Smooth muscle cell (in vitro differentiated cells): Measurements from ENCODE around the gene PPFIA3. TPM values are rescaled to one million over a fixed set of nuclear protein-coding genes. Genes with fewer than 3 reads are reported as not detected.

Source experiments
- DNase-seq: peaks from one replicate; lab custom pipeline; 2025; ENCODE audit not compliant: unreplicated experiment; lab: John Stamatoyannopoulos, UW
- H2AFZ ChIP-seq: fragments of 200-600 bp; sonication (generic); 2 replicates; pipeline ENCODE4 v1.6.0; 2016; ENCODE audit warnings: antibody characterized with exemption, low read depth, mild to moderate bottlenecking
- H3F3A ChIP-seq: fragments of 200-600 bp; sonication (generic); 2 replicates; pipeline ENCODE4 v1.6.0; 2017; ENCODE audit warnings: antibody characterized with exemption, low read depth
- H3K27ac ChIP-seq: fragments of 200-600 bp; sonication (generic); 2 replicates; pipeline ENCODE4 v1.5.1; 2016; ENCODE audit warnings: low read depth, mild to moderate bottlenecking
- H3K27me3 ChIP-seq: fragments of 200-600 bp; sonication (generic); 2 replicates; pipeline ENCODE4 v1.6.1; 2016; ENCODE audit warnings: low read depth, mild to moderate bottlenecking
- H3K36me3 ChIP-seq: fragments of 200-600 bp; sonication (generic); 2 replicates; pipeline ENCODE4 v1.5.1; 2016; ENCODE audit warnings: low read depth
- H3K4me1 ChIP-seq: fragments of 200-600 bp; sonication (generic); 2 replicates; pipeline ENCODE4 v1.5.1; 2016; ENCODE audit warnings: low read depth
- H3K4me2 ChIP-seq: fragments of 200-600 bp; sonication (generic); 2 replicates; pipeline ENCODE4 v1.6.0; 2016; ENCODE audit warnings: mild to moderate bottlenecking
- H3K4me3 ChIP-seq: fragments of 200-600 bp; sonication (generic); 2 replicates; pipeline ENCODE4 v1.5.1; 2016; ENCODE audit warnings: mild to moderate bottlenecking
- H3K79me2 ChIP-seq: fragments of 200-600 bp; sonication (generic); 2 replicates; pipeline ENCODE4 v1.6.0; 2016; ENCODE audit warnings: low read depth, mild to moderate bottlenecking
- H3K9ac ChIP-seq: fragments of 200-600 bp; sonication (generic); 2 replicates; pipeline ENCODE4 v1.6.0; 2016; ENCODE audit warnings: low read depth
- H3K9me3 ChIP-seq: fragments of 200-600 bp; sonication (generic); replicated peaks from 2 replicates; pipeline ENCODE4 v1.5.1; 2016; ENCODE audit warnings: low read depth
- H4K20me1 ChIP-seq: fragments of 200-600 bp; sonication (generic); 2 replicates; pipeline ENCODE4 v1.6.0; 2016; ENCODE audit warnings: low read depth
- WGBS: methylation state at CpG from one replicate; pipeline ENCODE4 v1.1.7; 2016; ENCODE audit warnings: low lambda C conversion rate; 5-methylcytosine and 5-hydroxymethylcytosine counted together
- polyA plus RNA-seq: library from polyadenylated mRNA; unstranded; fragments of >200 nt; fragmentation: Nextera tagmentation; extraction: Ambion mirVana; gene quantifications from 2 replicates; pipeline ENCODE4 v1.2.1, GENCODE V29; 2016
- total RNA-seq: library from RNA; depleted of rRNA; stranded (reverse); fragments of >200 nt; gene quantifications from 2 replicates; pipeline ENCODE4 v1.2.3, GENCODE V29; 2014
- TF ChIP-seq, protein P1 (sequence below): fragments of 200-600 bp; sonication (generic); IDR thresholded peaks from 2 replicates; pipeline ENCODE4 v1.5.1; 2017; ENCODE audit warnings: borderline replicate concordance, mild to moderate bottlenecking, antibody characterized with exemption; ENCODE audit not compliant: insufficient read depth, poor library complexity, severe bottlenecking

The PPFIA3 gene
- total and polyA plus RNA-seq, 2 experiments from 2014 or later, result 3.2 to 20.3 TPM

DNA sequence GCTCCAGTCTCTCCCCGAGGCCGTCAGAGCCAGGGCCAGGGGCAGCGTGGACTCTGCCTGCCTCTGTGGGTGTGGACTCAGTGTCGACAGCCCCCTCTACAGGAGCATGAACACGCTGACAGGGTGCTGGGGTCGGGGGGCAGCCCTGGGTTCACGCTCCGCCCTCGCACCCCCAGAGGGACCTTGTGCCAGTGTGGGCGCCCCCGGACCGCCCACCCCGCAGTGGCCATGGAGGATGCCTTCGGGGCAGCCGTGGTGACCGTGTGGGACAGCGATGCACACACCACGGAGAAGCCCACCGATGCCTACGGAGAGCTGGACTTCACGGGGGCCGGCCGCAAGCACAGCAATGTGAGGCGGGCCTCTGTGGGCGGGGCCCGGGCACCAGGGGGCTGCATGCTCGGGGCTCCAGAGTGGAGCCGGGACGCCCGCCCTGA lies 46.5 kb downstream of the PPFIA3 start:
- Histone ChIP-seq H3K36me3 (peaks cover 4% of the 10 kb centered on the region), H3K27me3 (no peaks in the 10 kb centered on the region), H3F3A (no peaks in the 10 kb centered on the region), H3K27ac (no peak overlapping the region), H3K9me3 (no peaks in the 10 kb centered on the region), H3K4me3 (no peak overlapping the region), H3K9ac (no peak overlapping the region), H2AFZ (no peak overlapping the region), H3K4me2 (no peak overlapping the region), H4K20me1 (peaks cover 19% of the 10 kb centered on the region), H3K79me2 (no peaks in the 10 kb centered on the region), H3K4me1 (no peaks in the 10 kb centered on the region)
- TF ChIP-seq, protein P1, sequence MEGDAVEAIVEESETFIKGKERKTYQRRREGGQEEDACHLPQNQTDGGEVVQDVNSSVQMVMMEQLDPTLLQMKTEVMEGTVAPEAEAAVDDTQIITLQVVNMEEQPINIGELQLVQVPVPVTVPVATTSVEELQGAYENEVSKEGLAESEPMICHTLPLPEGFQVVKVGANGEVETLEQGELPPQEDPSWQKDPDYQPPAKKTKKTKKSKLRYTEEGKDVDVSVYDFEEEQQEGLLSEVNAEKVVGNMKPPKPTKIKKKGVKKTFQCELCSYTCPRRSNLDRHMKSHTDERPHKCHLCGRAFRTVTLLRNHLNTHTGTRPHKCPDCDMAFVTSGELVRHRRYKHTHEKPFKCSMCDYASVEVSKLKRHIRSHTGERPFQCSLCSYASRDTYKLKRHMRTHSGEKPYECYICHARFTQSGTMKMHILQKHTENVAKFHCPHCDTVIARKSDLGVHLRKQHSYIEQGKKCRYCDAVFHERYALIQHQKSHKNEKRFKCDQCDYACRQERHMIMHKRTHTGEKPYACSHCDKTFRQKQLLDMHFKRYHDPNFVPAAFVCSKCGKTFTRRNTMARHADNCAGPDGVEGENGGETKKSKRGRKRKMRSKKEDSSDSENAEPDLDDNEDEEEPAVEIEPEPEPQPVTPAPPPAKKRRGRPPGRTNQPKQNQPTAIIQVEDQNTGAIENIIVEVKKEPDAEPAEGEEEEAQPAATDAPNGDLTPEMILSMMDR, result no peak
- WGBS, result 82% methylated on average over 20 of the region's 30 CpGs
- DNase-seq, result no peak

DNA sequence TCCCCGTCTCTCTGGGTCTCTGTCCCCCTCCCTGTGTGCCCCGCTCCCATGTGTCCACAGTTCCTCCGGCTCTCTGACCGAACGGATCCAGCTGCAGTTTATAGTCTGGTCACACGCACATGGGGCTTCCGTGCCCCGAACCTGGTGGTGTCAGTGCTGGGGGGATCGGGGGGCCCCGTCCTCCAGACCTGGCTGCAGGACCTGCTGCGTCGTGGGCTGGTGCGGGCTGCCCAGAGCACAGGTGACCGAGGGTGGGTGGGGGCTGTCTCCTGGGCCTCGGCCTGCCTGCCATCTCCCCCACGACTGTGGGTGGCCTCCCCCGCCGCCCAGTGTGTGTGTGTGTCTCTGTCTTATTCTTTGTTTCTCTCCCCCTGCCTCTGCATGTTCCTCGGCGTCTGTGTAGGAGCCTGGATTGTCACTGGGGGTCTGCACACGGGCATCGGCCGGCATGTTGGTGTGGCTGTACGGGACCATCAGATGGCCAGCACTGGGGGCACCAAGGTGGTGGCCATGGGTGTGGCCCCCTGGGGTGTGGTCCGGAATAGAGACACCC lies 48.6 kb downstream of the PPFIA3 start:
- no peak overlapping the region for H2AFZ ChIP-seq
- H3K27me3 ChIP-seq, result no peaks in the 10 kb centered on the region
- H3K9ac ChIP-seq, result no peak overlapping the region
- H3K79me2 ChIP-seq, result no peaks in the 10 kb centered on the region
- no peak for DNase-seq
- H3K27ac ChIP-seq, result no peak overlapping the region
- no peaks in the 10 kb centered on the region for H3K9me3 ChIP-seq
- TF ChIP-seq, protein P1, result no peak
- no peak overlapping the region for H3K4me3 ChIP-seq
- H3K36me3 ChIP-seq, result peaks cover 4% of the 10 kb centered on the region
- peaks cover 17% of the 10 kb centered on the region for H4K20me1 ChIP-seq
- H3K4me2 ChIP-seq, result no peak overlapping the region
- H3F3A ChIP-seq, result no peaks in the 10 kb centered on the region
- WGBS, result 95% methylated on average over 25 of the region's 25 CpGs
- H3K4me1 ChIP-seq, result no peaks in the 10 kb centered on the region

DNA sequence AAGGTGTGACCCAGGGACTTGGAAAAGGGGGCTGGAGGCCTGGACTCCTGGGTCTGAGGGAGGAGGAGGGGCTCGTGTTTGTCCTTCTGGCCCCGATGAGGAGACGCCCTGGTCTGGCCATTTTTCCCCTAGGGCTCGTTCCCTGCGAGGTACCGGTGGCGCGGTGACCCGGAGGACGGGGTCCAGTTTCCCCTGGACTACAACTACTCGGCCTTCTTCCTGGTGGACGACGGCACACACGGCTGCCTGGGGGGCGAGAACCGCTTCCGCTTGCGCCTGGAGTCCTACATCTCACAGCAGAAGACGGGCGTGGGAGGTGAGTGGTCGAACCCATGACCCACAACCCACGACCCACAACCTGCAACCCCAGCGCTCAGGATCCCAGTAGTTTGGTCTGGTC lies 49.1 kb downstream of the PPFIA3 start:
- H3K9ac ChIP-seq, result no peak overlapping the region
- WGBS, result 96% methylated on average over 23 of the region's 23 CpGs
- H2AFZ ChIP-seq, result no peak overlapping the region
- peaks cover 15% of the 10 kb centered on the region for H4K20me1 ChIP-seq
- H3K9me3 ChIP-seq, result no peaks in the 10 kb centered on the region
- peaks cover 4% of the 10 kb centered on the region for H3K36me3 ChIP-seq
- H3F3A ChIP-seq, result no peaks in the 10 kb centered on the region
- H3K27ac ChIP-seq, result no peak overlapping the region
- TF ChIP-seq, protein P1, result no peak
- no peaks in the 10 kb centered on the region for H3K79me2 ChIP-seq
- no peak for DNase-seq
- H3K4me1 ChIP-seq, result no peaks in the 10 kb centered on the region
- H3K27me3 ChIP-seq, result no peaks in the 10 kb centered on the region
- H3K4me2 ChIP-seq, result no peak overlapping the region
- H3K4me3 ChIP-seq, result no peak overlapping the region

DNA sequence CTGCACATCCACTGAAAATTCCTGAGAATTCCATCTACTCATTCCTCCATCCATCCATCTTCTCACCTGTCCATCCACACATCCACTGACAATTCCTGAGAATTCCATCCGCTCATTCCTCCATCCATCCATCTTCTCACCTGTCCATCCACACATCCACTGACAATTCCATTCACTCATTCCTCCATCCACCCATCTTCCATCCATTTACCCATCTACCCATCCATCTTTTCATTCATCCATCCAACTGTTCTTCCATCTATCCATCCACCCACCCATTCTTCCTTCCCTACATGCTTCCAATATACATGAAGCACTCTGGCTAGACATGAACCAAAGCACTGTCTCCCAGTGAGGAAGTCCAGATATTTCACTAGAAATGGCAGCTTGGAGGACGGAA lies 53.9 kb downstream of the PPFIA3 start:
- Histone ChIP-seq H3K36me3 (peaks cover 4% of the 10 kb centered on the region), H3K4me1 (no peaks in the 10 kb centered on the region), H3K27me3 (no peaks in the 10 kb centered on the region), H3K27ac (no peak overlapping the region), H4K20me1 (no peaks in the 10 kb centered on the region), H3K4me3 (no peak overlapping the region), H3K79me2 (no peaks in the 10 kb centered on the region), H3K9ac (no peak overlapping the region), H3F3A (no peaks in the 10 kb centered on the region), H3K4me2 (no peak overlapping the region), H2AFZ (no peak overlapping the region), H3K9me3 (no peaks in the 10 kb centered on the region)
- 97% methylated on average over 2 of the region's 2 CpGs for WGBS
- TF ChIP-seq, protein P1, result no peak
- no peak for DNase-seq
